Measurements from ENCODE around the gene TIPIN. TPM values are rescaled to one million over a fixed set of nuclear protein-coding genes. Genes with fewer than 3 reads are reported as not detected.

The TIPIN gene
- total and polyA plus RNA-seq, 2 experiments from 2014 or later: 5.4 to 6.4 TPM

GRCh38 chr15:66389098-66389858 lies 32.8 kb upstream of the TIPIN start:
- Histone ChIP-seq H3K9me2 (replicated peaks; ENCODE audit: insufficient read depth) (no peaks in the 10 kb centered on the region), H3K36me3 (replicated peaks; ENCODE audit: insufficient read depth, low read depth) (no peaks in the 10 kb centered on the region), H3K9me3 (ENCODE audit: low read depth) (no peaks in the 10 kb centered on the region), H3K4me3 (no peak overlapping the region), H3K27me3 (no peaks in the 10 kb centered on the region), H2AFZ (no peak overlapping the region), H3K4me1 (ENCODE audit: insufficient read depth) (peaks cover 13% of the 10 kb centered on the region), H3K4me2 (no peak overlapping the region), H3K27ac (no peak overlapping the region), H3K79me2 (peaks cover 76% of the 10 kb centered on the region), H4K20me1 (ENCODE audit: insufficient read depth, poor library complexity, severe bottlenecking) (peaks cover 10% of the 10 kb centered on the region)
- 97% methylated on average over 14 of the region's 14 CpGs for WGBS (ENCODE audit: low lambda C conversion rate, missing lambda C conversion rate)
- DNase-seq (ENCODE audit: low spot score): no peak
- TF ChIP-seq EZH2 (IDR thresholded peaks at IDR 0.05; ENCODE audit: borderline replicate concordance): no peak
- TF ChIP-seq EZH2phosphoT487 (IDR thresholded peaks at IDR 0.05; ENCODE audit: low read depth, severe bottlenecking, unreplicated experiment): no peak
- TF ChIP-seq CTCF (IDR thresholded peaks at IDR 0.05; ENCODE audit: poor library complexity): no peak

GRCh38 chr15:66388576-66388975 lies 32.1 kb upstream of the TIPIN start:
- peak overlapping the region; percentile 96 for H3K4me2 ChIP-seq
- H3K4me3 ChIP-seq: no peak overlapping the region
- H3K9me3 ChIP-seq (ENCODE audit: low read depth): no peaks in the 10 kb centered on the region
- no peak for TF ChIP-seq EZH2phosphoT487 (IDR thresholded peaks at IDR 0.05; ENCODE audit: low read depth, severe bottlenecking, unreplicated experiment)
- no peak for TF ChIP-seq CTCF (IDR thresholded peaks at IDR 0.05; ENCODE audit: poor library complexity)
- TF ChIP-seq EZH2 (IDR thresholded peaks at IDR 0.05; ENCODE audit: borderline replicate concordance): no peak
- H3K36me3 ChIP-seq (replicated peaks; ENCODE audit: insufficient read depth, low read depth): no peaks in the 10 kb centered on the region
- H3K27me3 ChIP-seq: no peaks in the 10 kb centered on the region
- H3K9me2 ChIP-seq (replicated peaks; ENCODE audit: insufficient read depth): no peaks in the 10 kb centered on the region
- DNase-seq (ENCODE audit: low spot score): no peak
- H4K20me1 ChIP-seq (ENCODE audit: insufficient read depth, poor library complexity, severe bottlenecking): peaks cover 4% of the 10 kb centered on the region
- H3K79me2 ChIP-seq: peaks cover 70% of the 10 kb centered on the region
- H2AFZ ChIP-seq: no peak overlapping the region
- H3K27ac ChIP-seq: no peak overlapping the region
- WGBS (ENCODE audit: low lambda C conversion rate, missing lambda C conversion rate): 95% methylated on average over 5 of the region's 5 CpGs
- H3K4me1 ChIP-seq (ENCODE audit: insufficient read depth): peaks cover 13% of the 10 kb centered on the region

GRCh38 chr15:66388043-66388363 lies 31.5 kb upstream of the TIPIN start:
- Histone ChIP-seq H4K20me1 (ENCODE audit: insufficient read depth, poor library complexity, severe bottlenecking) (peaks cover 4% of the 10 kb centered on the region), H3K9me2 (replicated peaks; ENCODE audit: insufficient read depth) (no peaks in the 10 kb centered on the region), H3K9me3 (ENCODE audit: low read depth) (no peaks in the 10 kb centered on the region), H3K36me3 (replicated peaks; ENCODE audit: insufficient read depth, low read depth) (no peaks in the 10 kb centered on the region), H2AFZ (no peak overlapping the region), H3K27me3 (no peaks in the 10 kb centered on the region), H3K79me2 (peaks cover 65% of the 10 kb centered on the region), H3K4me1 (ENCODE audit: insufficient read depth) (peaks cover 13% of the 10 kb centered on the region), H3K4me3 (peak overlapping the region; percentile 51), H3K4me2 (peak overlapping the region; percentile 96), H3K27ac (peak overlapping the region; percentile 92)
- no peak for DNase-seq (ENCODE audit: low spot score)
- no peak for TF ChIP-seq EZH2 (IDR thresholded peaks at IDR 0.05; ENCODE audit: borderline replicate concordance)
- no peak for TF ChIP-seq CTCF (IDR thresholded peaks at IDR 0.05; ENCODE audit: poor library complexity)
- TF ChIP-seq EZH2phosphoT487 (IDR thresholded peaks at IDR 0.05; ENCODE audit: low read depth, severe bottlenecking, unreplicated experiment): no peak
- 37% methylated on average over 3 of the region's 3 CpGs for WGBS (ENCODE audit: low lambda C conversion rate, missing lambda C conversion rate)
